Endothelial cell of umbilical vein (primary cell): ENCODE data around the gene OLFM1. TPM values are rescaled to one million over a fixed set of nuclear protein-coding genes. Genes with fewer than 3 reads are reported as not detected.

Source experiments
- BruUV-seq: library from RNA; stranded (reverse); fragments of 400-500 nt; replicated peaks from 2 replicates; lab custom pipeline; 2021; lab: Mats Ljungman, UMichigan
- CTCF ChIA-PET: fragments of 300-600, 350-600 bp; sonication (Branson Sonifier 250); formaldehyde crosslinking; loops from one replicate; lab custom pipeline; 2021; ENCODE audit warnings: antibody characterized with exemption, inconsistent platforms; lab: Charles Lee
- POLR2A ChIA-PET: fragments of 300-600, 350-600 bp; sonication (Branson Sonifier 250); formaldehyde crosslinking; loops from one replicate; lab custom pipeline; 2021; ENCODE audit warnings: antibody characterized with exemption, inconsistent platforms; lab: Charles Lee
- DNase-seq: peaks from one replicate; pipeline ENCODE4 v3.0.0-alpha.2; 2011; ENCODE audit warnings: low read depth, low spot score
- FAIRE-seq: peaks from 2 replicates; lab custom pipeline; 2011; peaks lifted over from hg19 to GRCh38; lab: Jason Lieb, UNC
- H2AFZ ChIP-seq: 2 replicates; pipeline ENCODE4 v1.6.0; 2012; ENCODE audit warnings: low read depth, low read length, control low read depth, inconsistent platforms
- H3K27ac ChIP-seq: 2 replicates; pipeline ENCODE4 v1.5.1; 2011; ENCODE audit warnings: low read depth, mild to moderate bottlenecking, control low read depth, low read length, moderate library complexity; ENCODE audit not compliant: insufficient read depth
- H3K27me3 ChIP-seq, 2 experiments: 2 replicates each; pipeline versions ENCODE4 v1.6.0 to v1.6.1; 2011; ENCODE audit warnings: low read length in 2 of 2, mixed read lengths in 1 of 2; ENCODE audit not compliant: control insufficient read depth in 2 of 2, insufficient read depth in 2 of 2
- H3K36me3 ChIP-seq, 2 experiments: 2 replicates in 1 of 2; 3 replicates in 1 of 2; pipeline ENCODE4 v1.5.1; 2011; ENCODE audit warnings: low read length in 2 of 2, mild to moderate bottlenecking in 1 of 2, moderate library complexity in 1 of 2; ENCODE audit not compliant: control insufficient read depth in 2 of 2, insufficient read depth in 2 of 2; ENCODE audit errors: extremely low read depth in 1 of 2
- H3K4me1 ChIP-seq: 3 replicates; pipeline ENCODE4 v1.5.1; 2011; ENCODE audit warnings: mild to moderate bottlenecking, low read length; ENCODE audit not compliant: control insufficient read depth, insufficient read depth; ENCODE audit errors: extremely low read depth
- H3K4me2 ChIP-seq: 2 replicates; pipeline ENCODE4 v1.6.1; 2011; ENCODE audit warnings: low read length, control low read depth, mixed read lengths; ENCODE audit not compliant: insufficient read depth
- H3K4me3 ChIP-seq, 3 experiments: fragments of 200-600 bp in 1 of 3; sonication (generic), shearing (Covaris generic) in 1 of 3; replicated peaks in 1 of 3; 2 replicates each; pipeline ENCODE4 v1.5.1; 2011 to 2016; ENCODE audit warnings: control low read depth in 3 of 3, low read length in 3 of 3, mild to moderate bottlenecking in 2 of 3, inconsistent platforms in 1 of 3, low read depth in 1 of 3, moderate library complexity in 1 of 3; ENCODE audit not compliant: insufficient read depth in 1 of 3
- H3K79me2 ChIP-seq: 2 replicates; pipeline ENCODE4 v1.6.0; 2012; ENCODE audit warnings: low read length, inconsistent platforms; ENCODE audit not compliant: control insufficient read depth, insufficient read depth
- H3K9ac ChIP-seq: replicated peaks from 2 replicates; pipeline ENCODE3; 2011; ENCODE audit warnings: low read length, control low read depth; ENCODE audit not compliant: insufficient read depth; ENCODE audit errors: extremely low read depth
- H3K9me1 ChIP-seq: replicated peaks from 3 replicates; pipeline ENCODE4 v1.6.0; 2011; ENCODE audit warnings: mild to moderate bottlenecking, low read length; ENCODE audit not compliant: control insufficient read depth, insufficient read depth; ENCODE audit errors: extremely low read depth
- H3K9me3 ChIP-seq: replicated peaks from 2 replicates; pipeline ENCODE4 v1.5.1; 2012; ENCODE audit warnings: low read length, inconsistent platforms; ENCODE audit not compliant: control insufficient read depth, insufficient read depth
- H4K20me1 ChIP-seq: replicated peaks from 2 replicates; pipeline ENCODE3; 2011; ENCODE audit warnings: mild to moderate bottlenecking, low read length; ENCODE audit not compliant: control insufficient read depth, insufficient read depth; ENCODE audit errors: extremely low read depth
- EZH2 ChIP-seq: IDR thresholded peaks from 2 replicates; pipeline ENCODE4 v1.6.1; 2012; ENCODE audit warnings: borderline replicate concordance, low read depth, mild to moderate bottlenecking, moderate library complexity, low read length, inconsistent platforms; ENCODE audit not compliant: severe bottlenecking
- FOS ChIP-seq: IDR thresholded peaks from 2 replicates; pipeline ENCODE4 v1.6.1; 2011; ENCODE audit warnings: mild to moderate bottlenecking, low read length, moderate library complexity, borderline replicate concordance; ENCODE audit not compliant: insufficient read depth
- GATA2 ChIP-seq: IDR thresholded peaks from 2 replicates; pipeline ENCODE4 v1.7.0; 2011; ENCODE audit warnings: low read depth, mild to moderate bottlenecking, moderate library complexity, mixed read lengths, low read length; ENCODE audit not compliant: insufficient read length, insufficient read depth
- MAX ChIP-seq: IDR thresholded peaks from 2 replicates; pipeline ENCODE4 v1.6.1; 2011; ENCODE audit not compliant: insufficient read depth, insufficient read length
- MYC ChIP-seq: IDR thresholded peaks from one replicate; pipeline ENCODE4 v1.6.1; 2011; ENCODE audit warnings: mild to moderate bottlenecking, low read depth, low read length
- POLR2A ChIP-seq: IDR thresholded peaks from 2 replicates; pipeline ENCODE4 v1.6.1; 2012; ENCODE audit warnings: low read depth, mild to moderate bottlenecking, control low read depth, low read length
- POLR2AphosphoS5 ChIP-seq: IDR thresholded peaks from 2 replicates; pipeline ENCODE4 v1.6.1; 2012; ENCODE audit warnings: low read depth, mild to moderate bottlenecking, control low read depth, low read length, moderate library complexity; ENCODE audit not compliant: insufficient read depth
- dilution Hi-C: fragments of 300-500 bp; cut with MboI; formaldehyde crosslinking; loops from one replicate; pipeline ENCODE4 v1.15.0; 2019; ENCODE audit warnings: low sequenced_read_pairs; ENCODE audit not compliant: extremely low pct_ligation_motif_present
- intact Hi-C: fragments of 100-400 bp; cut with micrococcal nuclease; formaldehyde crosslinking; loops from one replicate; pipeline ENCODE4 v1.10.0; 2022
- polyA plus RNA-seq, 4 experiments: library from polyadenylated mRNA; depleted of rRNA in 3 of 4; stranded (reverse) in 3 of 4; unstranded in 1 of 4; fragments of >200 nt; gene quantifications; 2 replicates each; pipeline versions ENCODE4 v1.2.1 to v1.2.3, GENCODE V29; 2011 to 2012; ENCODE audit warnings: missing spikeins in 1 of 4
- total RNA-seq: library from RNA; stranded (reverse); gene quantifications from 2 replicates; pipeline ENCODE4 v1.2.3, GENCODE V29; 2021

Gene OLFM1
- total and polyA plus RNA-seq, 2 donors (not counting 3 experiments of a cell fraction or from before 2014, with no cell fraction given): 0.07 to 0.95 TPM

GRCh38 chr9:135084881-135085760, 2.3 kb upstream of the OLFM1 start:
- FAIRE-seq: no peak
- Histone ChIP-seq H3K9me3 (no peaks in the 10 kb centered on the region), H2AFZ (no peak overlapping the region), H4K20me1 (no peaks in the 10 kb centered on the region), H3K9me1 (no peaks in the 10 kb centered on the region), H3K27me3 (peaks cover 15% of the 10 kb centered on the region in 2 experiments), H3K4me3 (no peak overlapping the region), H3K4me1 (no peaks in the 10 kb centered on the region), H3K36me3 (no peaks in the 10 kb centered on the region), H3K4me2 (no peak overlapping the region), H3K9ac (no peak overlapping the region), H3K79me2 (no peaks in the 10 kb centered on the region), H3K27ac (no peak overlapping the region)
- ChIA-PET CTCF (interaction anchor here (0.7 to 4.4 kb wide), 5 partner anchors 10 to 330 kb away, joined by 4 to 39 read pairs (median 4); no protein-coding TSS in a partner anchor), POLR2A (no interaction called here)
- intact Hi-C loops: loop anchor here (10.0 kb wide), 1 partner anchor 310 kb away; no protein-coding TSS in a partner anchor
- no peak for DNase-seq
- no peak for TF ChIP-seq POLR2AphosphoS5
- TF ChIP-seq GATA2: no peak
- TF ChIP-seq MYC: no peak
- TF ChIP-seq POLR2A: no peak
- no peak for TF ChIP-seq FOS
- no peak for TF ChIP-seq MAX
- TF ChIP-seq EZH2: no peak
- dilution Hi-C loops: no loop called here
- BruUV-seq: no TSS peak
